ENCODE measurements around the gene ARHGEF38.
"Not testable (repeated sequence)": the region's sequence is repeated elsewhere in the genome, so short reads cannot be mapped to it uniquely, and the experiment has no call there.

Gene ARHGEF38

DNA sequence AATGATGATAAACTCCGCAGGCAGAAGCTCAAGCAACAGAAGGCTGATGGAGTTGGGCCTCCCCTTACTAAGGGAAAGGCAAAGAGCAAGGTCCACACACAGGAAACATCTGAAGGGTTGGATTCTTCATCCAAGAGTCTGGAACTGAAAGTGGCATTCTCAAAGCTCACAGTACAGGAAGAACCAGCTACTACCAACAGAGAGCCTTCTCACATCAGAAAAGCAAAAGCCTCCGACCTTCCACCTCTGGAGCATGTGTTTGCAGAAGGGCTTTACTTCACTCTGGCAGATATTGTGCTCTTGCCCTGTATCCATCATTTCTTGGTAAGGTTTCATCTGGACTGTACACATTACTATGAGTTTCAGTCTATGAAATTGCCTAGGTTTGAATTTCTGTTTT, 166.8 kb downstream of the ARHGEF38 start:
- no peak for DNase-seq

DNA sequence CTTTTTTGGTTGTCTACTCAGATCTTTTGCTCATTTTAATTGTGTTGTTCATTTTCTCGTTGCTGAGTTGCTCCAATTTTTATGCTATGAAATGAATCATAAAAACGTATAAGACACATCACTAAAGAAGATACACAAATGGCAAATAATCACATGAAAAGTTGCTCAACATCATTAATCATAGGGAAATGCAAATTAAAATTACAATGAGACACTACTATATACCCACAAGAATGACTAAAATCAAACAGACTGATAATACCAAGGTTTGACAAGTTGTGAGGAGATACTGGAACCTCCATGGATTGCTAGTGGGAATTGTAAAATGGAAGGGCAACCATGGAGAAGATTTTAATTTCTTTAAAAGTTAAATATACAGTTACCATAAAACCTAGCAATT, 173.2 kb downstream of the ARHGEF38 start:
- DNase-seq: no peak

DNA sequence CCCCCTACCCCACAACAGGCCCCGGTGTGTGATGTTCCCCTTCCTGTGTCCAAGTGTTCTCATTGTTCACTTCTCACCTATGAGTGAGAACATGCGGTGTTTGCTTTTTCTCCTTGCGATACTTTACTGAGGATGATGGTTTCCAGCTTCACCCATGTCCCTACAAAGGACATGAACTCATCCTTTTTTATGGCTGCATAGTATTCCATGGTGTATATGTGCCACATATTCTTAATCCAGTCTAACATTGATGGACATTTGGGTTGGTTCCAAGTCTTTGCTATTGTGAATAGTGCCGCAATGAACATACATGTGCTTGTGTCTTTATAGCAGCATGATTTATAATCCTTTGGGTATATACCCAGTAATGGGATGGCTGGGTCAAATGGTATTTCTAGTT, 177.5 kb downstream of the ARHGEF38 start:
- not testable (repeated sequence) for DNase-seq

All from CD4-positive, alpha-beta T cell treated with Interleukin-15 for 1 hour (primary cell).